HTERT RPE-1 (cell line): ENCODE results near the gene CIZ1.
"Not testable (repeated sequence)": the region's sequence is repeated elsewhere in the genome, so short reads cannot be mapped to it uniquely, and the experiment has no call there.

Experiments
- in situ Hi-C: fragments of 300-500 bp; cut with MboI; formaldehyde crosslinking; loops from 4 replicates; pipeline ENCODE4 v1.14.3; 2020; ENCODE audit warnings: low sequenced_read_pairs

CIZ1 gene

GRCh38 chr9:128191406-128192046, at the start of gene CIZ1:
Gene CIZ1 (minus strand): TSS chr9:128191572. CDS start chr9:128190857, 715 bp downstream.
- in situ Hi-C loops, result no loop called here

GRCh38 chr9:128233817-128234406, 42.5 kb upstream of the CIZ1 start:
- in situ Hi-C loops, result no loop called here

GRCh38 chr9:128232528-128233428, 41.4 kb upstream of the CIZ1 start:
- in situ Hi-C loops, result no loop called here

- in situ Hi-C loops, result no loop called here
Observed at GRCh38 chr9:128231638-128232527, 40.5 kb upstream of the CIZ1 start.

GRCh38 chr9:128230897-128231296, 39.5 kb upstream of the CIZ1 start:
- in situ Hi-C loops, result not testable (repeated sequence)

GRCh38 chr9:128226412-128226801, 35.0 kb upstream of the CIZ1 start:
- in situ Hi-C loops, result no loop called here

GRCh38 chr9:128225770-128226411, 34.5 kb upstream of the CIZ1 start:
- in situ Hi-C loops, result no loop called here

- in situ Hi-C loops, result no loop called here
Observed at GRCh38 chr9:128224877-128225276, 33.5 kb upstream of the CIZ1 start.

- in situ Hi-C loops, result no loop called here
Observed at GRCh38 chr9:128222880-128223670, 31.7 kb upstream of the CIZ1 start.

GRCh38 chr9:128222026-128222425, 30.7 kb upstream of the CIZ1 start:
- in situ Hi-C loops, result no loop called here

- in situ Hi-C loops, result no loop called here
Observed at GRCh38 chr9:128219831-128220230, 28.5 kb upstream of the CIZ1 start.

- in situ Hi-C loops, result no loop called here
Observed at GRCh38 chr9:128218518-128219389, 27.4 kb upstream of the CIZ1 start.

GRCh38 chr9:128218172-128218517, 26.8 kb upstream of the CIZ1 start:
- in situ Hi-C loops, result no loop called here

- in situ Hi-C loops, result no loop called here
Observed at GRCh38 chr9:128216781-128217553, 25.6 kb upstream of the CIZ1 start.

GRCh38 chr9:128215491-128216409, 24.4 kb upstream of the CIZ1 start:
- in situ Hi-C loops, result no loop called here

GRCh38 chr9:128214571-128215490, 23.5 kb upstream of the CIZ1 start:
- in situ Hi-C loops, result no loop called here
